GM23248 (cell line): ENCODE data around the gene PISD.

Experiments
- EZH2 ChIP-seq: fragments of 200-600 bp; sonication (generic); IDR thresholded peaks from 2 replicates; pipeline ENCODE4 v1.6.1; 2018; ENCODE audit warnings: antibody characterized with exemption, mild to moderate bottlenecking; ENCODE audit not compliant: insufficient read depth, poor library complexity, severe bottlenecking
- EZH2phosphoT487 ChIP-seq: fragments of 200-600 bp; sonication (generic); IDR thresholded peaks from 2 replicates; pipeline ENCODE4 v1.6.1; 2018; ENCODE audit warnings: antibody characterized with exemption, moderate library complexity, mild to moderate bottlenecking, low read depth; ENCODE audit not compliant: insufficient read depth

DNA sequence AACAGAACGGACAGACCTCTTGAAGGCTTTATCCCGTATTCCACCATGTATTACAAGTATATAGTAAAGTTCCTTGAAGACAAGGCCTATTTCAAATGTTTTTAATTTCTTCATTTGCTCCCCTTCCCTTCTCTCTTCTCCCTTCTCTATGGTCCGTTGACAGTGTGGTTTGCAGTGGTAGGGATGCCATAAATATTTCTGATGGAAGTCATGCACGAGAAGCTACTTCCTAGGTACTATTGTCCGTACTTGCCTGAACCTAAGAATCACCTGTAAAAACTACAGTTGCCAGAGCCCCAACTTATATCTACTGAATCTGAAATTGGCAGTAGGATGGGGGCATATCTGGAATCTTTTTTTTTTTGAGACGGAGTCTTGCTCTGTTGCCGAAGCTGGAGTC lies 2.8 kb downstream of the PISD start:
- TF ChIP-seq EZH2phosphoT487: no peak
- no peak for TF ChIP-seq EZH2
